Right hindlimb (tissue), 1 donor: Measurements from ENCODE around the gene TNS3.

Experiments used
- DNase-seq: peaks from one replicate; pipeline ENCODE4 v3.0.0-alpha.2; 2018

TNS3 gene

DNA sequence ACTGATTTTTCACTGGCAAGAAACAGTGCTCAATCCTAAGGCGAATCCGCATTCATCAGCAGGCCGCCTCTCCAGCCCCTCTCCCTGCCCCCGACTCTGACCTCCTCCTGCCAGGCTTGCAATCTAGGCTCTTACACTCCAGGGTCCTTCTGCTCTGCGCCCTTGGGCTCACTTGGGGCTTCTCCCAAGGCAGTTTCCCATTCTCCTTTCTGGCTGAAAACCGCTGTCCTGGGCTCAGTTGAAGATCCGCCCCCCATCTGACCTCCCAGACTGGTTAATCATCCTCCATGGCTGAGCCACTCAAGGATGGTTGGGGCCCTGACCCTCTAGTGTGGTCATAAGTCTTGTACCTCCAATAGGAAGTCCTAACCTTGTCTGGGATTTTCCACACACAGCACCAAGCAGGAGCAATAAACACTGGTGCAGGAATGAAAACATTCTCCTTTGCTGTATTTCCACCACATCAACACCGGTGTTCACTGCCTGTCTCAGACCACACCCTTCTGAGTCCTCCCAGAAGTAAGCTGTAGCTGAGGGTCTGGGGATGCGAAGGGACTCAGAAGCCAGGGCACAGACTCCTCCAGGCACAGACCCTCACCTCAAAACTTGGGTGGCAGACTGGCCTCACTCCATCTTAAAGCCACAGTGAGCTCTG, 42.4 kb downstream of the TNS3 start:
- peak; percentile 22 for DNase-seq

DNA sequence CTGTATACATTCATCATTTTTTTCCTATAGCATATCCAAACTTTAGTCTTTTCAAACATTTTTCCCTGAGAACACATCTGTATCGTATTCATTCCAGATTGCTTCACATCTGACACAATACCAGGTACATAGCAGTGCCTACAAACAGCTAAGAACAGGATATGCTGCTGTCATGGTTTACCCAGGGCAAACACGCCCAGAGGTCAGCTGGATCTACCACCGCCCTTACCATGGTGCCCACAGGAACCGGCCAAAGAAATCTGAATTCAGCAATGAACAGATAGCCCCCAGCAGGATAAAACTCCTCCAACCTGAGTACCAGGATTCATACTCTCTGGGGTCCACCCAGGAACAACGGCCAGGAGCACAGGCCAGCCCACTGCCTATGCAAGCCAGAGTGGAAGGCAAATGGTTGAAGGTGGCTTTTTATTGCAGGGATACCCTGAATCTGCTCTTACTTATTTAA, 43.0 kb downstream of the TNS3 start:
- DNase-seq = peak; percentile 24

DNA sequence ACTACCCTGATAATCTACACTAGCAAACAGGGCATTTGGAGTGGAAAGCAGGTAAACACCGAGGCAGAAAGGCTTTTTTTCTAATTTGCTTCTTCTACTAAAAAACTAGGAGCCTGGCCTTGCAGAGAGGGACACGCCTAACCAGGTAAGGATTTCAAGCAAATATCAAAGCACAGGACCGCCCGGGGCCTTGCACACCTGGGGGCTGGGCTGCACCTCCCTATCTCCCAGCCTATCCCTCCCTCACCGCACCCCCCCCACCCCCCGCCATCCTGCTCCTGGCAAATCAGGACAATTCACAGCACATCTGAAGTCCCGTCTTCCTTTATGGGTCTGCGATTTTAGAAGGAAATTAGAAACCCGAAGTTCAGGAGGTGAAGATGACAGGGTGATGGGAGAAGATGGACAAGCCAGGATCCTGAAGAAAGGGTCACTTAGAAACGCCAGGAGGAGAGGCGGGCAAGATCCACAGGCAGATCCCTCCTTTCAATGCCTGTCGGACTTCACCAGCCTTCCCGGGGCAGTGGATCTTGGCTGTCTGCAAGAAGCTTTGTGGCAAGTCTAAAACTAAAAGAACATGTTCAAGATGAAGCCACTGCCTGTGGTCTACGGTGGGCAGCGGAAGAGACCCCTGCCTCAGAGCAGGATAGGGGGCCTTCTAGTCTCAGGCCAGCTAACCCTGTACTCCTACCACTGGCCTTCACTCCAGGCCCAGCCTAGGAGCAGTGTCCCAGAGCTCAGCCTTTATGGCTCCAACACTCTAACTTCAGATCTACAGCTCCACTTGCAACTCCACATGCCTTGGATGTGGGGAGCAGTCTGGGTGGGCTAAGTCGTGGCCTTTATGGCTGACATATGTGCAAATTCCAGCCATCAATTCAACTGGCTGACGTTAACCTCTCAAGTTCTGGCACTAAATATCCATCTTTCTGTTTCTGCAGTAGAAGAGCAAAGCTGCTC, 43.9 kb downstream of the TNS3 start:
- peak; percentile 81 for DNase-seq

DNA sequence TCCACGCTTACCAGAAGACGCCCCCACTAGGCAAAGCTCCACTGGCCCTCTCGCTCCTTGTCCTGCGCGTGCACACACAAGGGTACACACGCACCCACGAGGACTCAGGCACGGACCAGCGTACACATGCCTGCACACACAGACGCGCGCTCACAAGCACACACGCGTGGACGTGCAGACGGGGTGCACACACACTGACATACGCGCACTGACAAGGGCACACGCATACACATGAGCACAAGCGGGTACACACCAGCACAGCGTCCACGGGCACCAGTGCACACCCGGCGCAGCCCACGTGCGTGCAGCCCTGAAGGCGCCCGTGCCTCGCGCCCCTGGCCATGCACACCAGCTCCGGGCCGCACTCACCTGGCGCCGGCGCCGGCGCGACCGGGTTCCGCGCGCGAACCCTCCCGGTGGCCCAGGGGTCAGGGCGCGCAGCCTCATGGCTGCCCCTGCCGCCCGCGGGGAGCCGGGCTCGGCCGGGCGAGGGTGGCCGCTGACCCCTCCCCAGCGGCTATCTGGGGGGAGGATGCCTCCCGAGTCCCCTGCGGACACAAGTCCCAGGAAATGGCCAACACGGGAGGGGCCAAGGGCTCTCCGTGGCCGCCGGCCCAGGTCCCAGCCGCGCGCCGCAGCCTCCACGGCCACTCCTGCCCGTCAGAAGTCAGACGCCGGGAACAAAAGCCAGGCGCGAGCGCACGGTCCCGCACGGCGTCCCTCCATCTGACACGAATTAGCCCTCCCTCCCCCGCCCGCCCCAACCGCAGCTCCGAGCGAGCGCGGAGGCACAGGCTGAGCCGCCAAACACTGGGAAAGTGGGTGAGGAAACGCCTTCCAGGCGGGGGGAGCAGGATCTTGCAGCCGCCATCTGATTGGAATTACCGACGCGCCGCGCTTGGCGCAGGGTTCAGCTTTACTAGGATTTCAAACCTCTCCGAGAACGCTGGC, 45.0 kb downstream of the TNS3 start:
- peak; percentile 90 for DNase-seq

GRCh38 chr7:47535704-47536628, 45.9 kb downstream of the TNS3 start:
- DNase-seq = no peak

DNA sequence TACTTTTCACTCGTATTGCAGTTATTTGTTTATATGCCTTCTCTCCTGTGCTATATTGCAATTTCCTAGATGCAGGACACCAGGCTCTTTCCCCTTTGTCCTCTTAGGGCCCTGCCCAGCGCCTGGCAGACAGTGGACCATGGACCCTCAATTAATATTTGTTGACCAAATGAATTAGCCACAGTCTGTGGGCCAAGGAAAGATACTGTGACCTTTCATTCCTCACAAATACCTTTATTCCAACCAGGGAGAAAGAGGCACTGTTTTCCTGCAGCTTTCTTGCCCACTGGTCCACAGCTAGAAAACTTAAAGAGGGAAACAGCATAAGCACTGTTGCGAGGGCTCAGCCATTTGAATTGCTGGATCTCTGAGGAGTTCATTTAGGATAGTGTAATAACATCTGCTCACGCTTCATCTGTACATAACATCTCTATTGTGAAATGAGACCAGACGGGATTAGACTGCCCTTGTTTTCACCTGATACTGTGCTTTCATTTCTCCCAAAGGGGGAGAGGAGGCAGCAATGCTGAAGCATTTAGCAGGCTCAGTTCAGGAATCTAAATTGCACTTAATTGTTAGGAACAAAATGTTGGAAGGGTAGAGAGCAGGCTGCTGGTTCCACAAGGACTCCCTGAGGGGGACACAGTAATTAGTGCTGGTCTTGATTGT, 46.7 kb downstream of the TNS3 start:
- peak; percentile 31 for DNase-seq

- DNase-seq = peak; percentile 8
Measured at GRCh38 chr7:47534322-47535034, 47.4 kb downstream of the TNS3 start.

DNA sequence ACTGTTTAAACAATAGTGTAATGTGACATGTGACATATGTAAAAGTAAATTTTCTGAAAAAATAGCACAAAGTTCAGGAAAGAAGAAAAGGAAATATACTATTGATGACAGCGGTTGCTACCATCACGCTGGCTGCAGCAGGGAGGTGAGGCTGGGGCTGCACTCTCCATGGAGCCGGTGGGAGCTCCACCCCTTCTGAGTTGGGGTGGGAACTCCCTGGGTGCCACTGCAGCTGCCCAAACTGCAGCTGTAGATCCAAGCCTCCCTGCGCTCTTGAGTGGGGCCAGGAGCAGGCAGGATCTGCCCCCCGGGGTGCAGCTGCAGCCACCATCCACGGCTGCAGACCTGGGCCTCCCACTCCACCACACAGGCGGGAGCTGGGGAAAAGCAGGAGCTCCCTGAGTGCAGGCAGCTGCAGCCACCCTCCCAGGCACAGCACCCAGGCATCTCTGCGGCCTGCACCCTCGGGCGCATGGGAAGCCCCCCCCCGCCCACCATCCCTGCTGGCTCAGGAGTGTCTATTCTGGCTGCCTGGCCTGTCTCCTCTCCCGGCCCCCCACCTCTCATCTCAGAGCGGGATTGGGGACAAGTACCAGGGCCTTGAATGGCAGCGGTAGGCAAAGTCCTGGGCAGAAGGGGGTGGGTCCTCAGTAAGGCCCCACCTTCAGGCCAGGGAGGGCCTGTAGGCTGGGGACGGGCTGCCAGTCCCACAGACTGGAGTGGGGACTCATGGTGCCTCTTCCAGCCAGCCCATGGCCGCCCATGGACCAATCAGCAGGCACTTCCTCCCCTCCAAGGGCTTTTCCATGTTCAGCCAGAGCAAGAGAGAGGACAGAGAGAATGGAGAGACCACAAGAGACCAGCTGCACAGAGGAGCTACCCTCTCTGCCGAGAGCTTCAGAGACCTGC, 50.1 kb downstream of the TNS3 start:
- peak; percentile 23 for DNase-seq

DNA sequence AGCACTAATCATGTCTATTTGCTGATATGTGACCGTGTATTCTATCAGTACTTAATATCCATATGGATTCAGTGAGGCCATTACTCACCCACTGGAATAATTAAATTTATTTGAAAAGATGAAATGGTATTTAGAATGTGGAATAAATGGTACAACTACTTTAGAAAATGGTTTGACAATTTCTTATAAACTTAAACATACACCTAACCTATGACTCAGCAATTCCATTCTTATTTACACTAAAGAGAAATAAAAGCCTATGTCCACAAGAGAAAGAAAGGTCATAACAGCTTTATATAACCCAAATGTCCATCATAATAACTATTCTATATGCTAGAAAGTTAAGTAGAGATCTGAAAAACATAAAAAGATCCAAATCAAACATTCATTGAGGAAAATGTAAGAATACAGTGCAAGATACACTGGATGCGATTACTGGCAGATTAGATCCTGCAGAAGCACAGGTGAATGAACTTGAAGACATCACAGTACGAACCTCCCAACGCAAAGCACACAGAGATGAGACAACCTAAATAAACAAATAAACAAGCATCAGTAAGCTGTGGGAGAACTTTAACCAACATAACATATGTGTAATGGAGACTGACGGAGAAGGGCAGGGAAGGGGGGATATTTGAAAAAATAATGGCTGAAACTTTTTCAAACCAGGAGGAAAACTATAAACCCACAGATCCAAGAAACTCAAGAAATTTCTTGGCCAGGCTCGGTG, 51.9 kb downstream of the TNS3 start:
- no peak for DNase-seq

DNA sequence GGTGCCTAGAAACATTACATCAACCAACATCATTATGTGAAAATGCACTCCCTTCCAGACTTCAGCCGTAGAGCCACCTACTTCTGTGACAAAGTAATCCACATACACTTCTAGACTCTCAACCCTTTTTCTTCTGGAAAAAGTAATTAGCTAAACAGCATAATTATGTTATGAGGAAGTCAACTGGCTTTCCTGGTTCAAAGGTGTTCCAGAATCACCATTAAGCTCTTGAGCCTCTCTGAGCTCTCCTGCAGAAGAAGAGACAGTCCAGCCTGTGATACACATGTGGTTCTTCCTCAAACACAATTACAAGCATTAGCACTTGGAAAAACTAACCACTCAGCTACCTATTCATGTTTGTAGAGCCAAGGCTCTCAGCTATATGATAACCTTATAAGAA, 52.5 kb downstream of the TNS3 start:
- no peak for DNase-seq

- DNase-seq = no peak
Measured at GRCh38 chr7:47528471-47528870, 53.4 kb downstream of the TNS3 start.

DNA sequence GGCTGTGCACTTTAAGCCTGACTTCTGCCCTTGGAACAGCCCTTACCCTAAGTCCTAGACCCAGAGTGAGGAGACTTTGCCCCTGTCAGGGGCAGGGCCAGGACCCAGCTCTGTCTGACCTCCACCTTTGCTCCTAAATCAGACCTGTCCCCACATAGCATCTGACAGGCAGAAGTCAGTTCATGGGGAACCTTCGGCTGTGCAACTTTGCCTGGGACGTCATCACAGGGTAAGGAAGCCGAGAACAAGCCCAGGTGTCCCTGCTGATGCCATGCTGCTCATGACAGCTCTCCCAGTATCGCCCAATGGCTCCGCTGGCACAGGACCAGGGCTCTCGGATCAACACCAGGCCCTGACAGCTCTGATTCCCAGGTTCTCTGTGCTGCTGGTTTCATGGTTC, 55.4 kb downstream of the TNS3 start:
- DNase-seq = no peak

DNA sequence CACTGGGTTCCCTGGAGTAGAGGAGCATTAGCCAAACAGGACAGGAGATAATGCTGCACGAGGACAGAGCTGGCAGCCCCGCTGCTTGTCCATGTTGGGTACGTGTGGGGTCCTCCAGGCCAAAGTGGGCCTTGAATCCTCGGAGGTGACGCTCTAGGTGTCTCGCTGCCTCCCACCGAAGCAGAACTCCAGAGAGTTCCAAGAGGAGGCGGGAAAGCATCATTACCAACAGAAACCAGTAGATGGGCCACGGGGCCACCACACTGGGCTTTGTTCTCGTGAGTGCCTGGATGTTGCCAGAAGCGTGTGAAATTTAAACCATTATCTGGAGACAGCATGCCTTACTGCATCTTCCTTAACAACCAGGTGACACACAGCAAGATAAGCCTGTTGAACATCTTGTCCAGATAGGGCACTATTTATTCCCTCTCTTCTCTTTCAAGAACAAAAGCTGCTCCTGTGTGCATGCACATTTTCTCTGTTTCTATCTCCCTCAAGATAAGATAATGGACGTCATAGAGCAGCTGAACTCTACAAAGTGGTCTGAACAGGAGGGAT, 56.8 kb downstream of the TNS3 start:
- DNase-seq = no peak

GRCh38 chr7:47523401-47523800, 58.5 kb downstream of the TNS3 start:
- peak; percentile 10 for DNase-seq

DNA sequence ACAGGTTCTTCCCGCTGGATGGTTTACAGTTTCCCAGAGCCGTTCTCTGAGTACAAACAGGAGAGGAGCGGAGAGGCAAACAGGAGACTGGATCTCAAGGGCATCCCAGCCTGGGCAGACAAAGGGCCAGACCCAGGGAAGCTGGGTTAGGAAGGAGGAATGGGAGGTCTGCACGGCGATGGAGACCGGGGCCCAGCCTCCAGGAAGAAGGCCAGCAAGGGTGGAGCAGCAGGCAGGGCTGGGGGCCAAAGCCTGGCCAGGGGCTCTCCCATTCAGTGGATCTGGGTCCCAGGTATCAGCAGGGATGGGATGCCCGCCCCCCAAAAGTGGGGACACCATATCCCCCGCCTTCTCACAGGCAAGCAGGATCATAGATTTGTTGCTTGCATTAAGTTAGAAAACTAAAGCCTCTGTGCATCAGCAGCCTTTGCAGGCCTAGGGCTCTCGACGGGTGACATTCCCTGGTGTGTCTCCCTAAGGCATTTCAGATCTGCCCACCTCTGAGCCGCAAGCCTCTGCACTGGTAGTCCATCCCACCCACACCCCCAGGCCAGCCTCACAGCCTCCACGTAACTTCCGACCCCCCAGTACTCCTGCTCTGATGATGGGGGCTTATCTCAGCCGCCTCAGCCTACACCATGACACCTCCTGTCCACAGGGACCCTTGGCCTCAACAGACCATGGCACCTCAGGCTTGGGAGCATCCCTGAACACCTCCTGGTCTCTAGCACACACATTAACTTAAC, 59.9 kb downstream of the TNS3 start:
- DNase-seq = peak; percentile 11

GRCh38 chr7:47521011-47521795, 60.7 kb downstream of the TNS3 start:
- peak; percentile 12 for DNase-seq

GRCh38 chr7:47520406-47520805, 61.5 kb downstream of the TNS3 start:
- peak; percentile 66 for DNase-seq
